Stromal cell of bone marrow (primary cell): ENCODE results near the gene ZNF638.

Experiments used
- DNase-seq: peaks from one replicate; pipeline ENCODE4 v3.0.0-alpha.2; 2012; ENCODE audit warnings: low read depth

ZNF638 gene

DNA sequence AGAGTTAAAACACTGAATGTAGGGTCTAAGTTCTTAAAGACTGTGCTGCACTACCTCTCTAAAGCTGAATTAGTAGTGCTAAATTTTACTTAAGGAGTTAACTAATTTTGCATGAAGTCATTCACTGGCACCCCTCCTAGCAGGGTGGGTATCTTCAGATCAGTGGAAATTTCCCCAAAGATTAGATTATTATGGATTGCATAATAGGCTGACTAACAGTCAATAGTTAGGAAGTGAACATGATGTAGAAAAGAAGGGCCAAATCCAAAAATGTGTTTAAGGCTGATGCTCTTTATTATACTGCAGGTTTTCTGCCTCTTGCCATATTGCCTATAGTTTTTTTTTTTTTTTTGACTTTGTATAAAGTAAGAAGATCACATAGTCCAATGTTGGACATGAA lies 5.2 kb downstream of the ZNF638 start:
- DNase-seq, result peak; percentile 65

DNA sequence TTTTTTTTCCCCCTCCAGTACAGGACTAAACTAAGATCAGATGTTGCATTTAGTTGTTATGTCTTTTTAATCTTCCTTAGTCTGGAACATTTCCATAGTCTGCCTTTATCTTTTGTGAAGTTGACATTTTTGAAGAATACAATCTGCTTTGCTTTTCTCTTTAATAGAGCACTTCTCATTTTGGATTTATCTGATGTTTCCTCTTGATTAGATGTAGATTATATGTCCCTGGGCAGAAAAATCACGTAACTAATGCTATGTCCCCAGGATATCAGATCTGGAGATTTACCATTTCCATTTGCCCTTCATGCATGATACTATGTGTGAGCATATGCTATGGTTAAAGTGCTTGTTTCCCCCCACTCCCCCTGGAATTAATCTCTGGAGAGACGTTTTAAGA lies 6.2 kb downstream of the ZNF638 start:
- no peak for DNase-seq

DNA sequence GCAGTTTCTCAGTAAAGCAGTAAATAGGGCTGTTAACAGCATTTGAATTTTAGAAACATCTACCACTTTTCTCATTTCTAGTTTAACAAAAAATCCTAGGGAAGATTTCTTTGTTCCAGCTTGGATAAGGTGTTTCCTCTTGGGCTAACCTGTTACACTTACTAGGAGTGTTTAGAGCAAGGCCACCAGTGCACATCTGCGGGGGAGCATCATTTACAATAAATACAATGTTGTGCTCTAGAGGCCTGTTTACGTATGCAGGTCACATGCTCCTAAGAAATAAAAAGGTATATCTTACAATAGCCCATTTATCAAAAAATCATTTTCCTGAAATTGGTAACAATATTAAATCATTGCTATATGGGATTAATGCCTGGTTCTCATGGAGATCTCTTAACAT lies 8.1 kb downstream of the ZNF638 start:
- DNase-seq, result no peak

DNA sequence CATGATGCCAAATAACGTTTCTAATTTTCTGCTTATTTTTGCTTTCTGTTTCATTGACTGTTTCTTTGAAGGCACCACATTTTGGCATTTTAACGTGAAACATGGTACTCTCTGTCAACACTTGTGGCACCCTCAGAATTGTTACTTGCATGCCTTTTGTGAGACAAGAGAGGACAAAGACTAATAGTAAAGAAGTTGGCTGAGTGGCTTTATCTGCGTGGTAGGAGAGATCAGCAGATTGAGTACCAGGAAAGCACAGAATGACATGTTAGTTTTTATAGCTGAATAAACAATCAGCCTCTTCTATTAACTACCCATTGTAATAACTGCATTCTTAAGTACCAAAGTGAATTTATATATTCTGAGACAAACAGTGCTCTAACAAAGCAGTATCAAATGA lies 8.6 kb downstream of the ZNF638 start:
- no peak for DNase-seq

DNA sequence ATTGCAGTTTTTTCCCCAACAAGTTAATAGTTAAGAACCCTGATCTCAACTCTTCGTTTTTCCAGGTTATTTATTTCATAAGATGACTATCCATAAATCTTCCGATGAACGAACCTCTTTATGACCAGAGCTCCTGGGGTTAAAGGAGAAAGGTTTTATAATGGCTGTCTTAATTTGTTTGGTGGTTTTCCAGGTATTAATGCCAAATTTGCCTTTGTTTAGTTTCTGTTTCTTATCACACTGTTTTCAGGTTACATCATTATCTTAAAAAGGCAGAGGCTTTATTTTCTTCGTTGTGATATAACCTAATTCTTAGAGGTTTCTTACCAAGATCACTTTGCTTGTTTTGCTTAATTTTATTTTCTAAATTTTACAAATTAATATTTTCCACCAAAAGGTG lies 10.1 kb downstream of the ZNF638 start:
- DNase-seq, result no peak

DNA sequence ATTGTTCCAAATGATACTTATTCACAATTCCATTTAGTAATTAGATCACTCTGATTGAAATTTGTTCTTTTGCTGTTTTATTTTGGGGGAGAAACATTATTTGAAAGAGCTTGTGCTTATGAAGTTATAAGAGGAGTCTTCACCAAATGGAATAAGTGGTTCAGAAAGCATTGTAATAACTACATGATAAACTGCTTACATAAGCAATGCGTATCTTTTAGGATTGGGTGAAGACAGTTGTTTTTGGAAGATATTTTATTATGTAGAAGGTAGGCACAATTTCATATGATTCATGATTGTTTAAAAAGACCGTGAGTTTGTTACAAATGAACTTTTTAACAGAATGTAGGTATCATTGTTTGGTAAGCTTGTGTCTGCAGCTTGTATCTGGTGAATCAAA lies 14.5 kb downstream of the ZNF638 start:
- DNase-seq, result no peak

DNA sequence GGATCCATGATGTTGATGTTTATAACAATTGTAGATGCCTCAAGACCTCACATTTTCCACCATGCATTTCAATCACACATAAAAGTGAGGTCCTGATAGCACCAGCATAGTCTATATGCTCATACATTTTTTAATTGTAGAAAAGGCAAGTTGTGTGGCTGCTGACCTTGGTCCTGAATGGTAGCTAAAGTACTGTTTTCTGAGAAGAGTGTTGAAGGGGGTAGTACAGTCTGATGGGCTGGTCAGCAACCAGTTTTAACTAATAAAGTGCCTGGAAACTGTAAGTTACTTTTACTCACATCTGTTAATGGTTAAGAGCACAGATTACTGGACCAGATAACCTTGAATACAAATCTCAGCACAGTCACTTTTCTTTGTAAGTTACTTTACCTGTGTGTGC lies 15.9 kb downstream of the ZNF638 start:
- no peak for DNase-seq

DNA sequence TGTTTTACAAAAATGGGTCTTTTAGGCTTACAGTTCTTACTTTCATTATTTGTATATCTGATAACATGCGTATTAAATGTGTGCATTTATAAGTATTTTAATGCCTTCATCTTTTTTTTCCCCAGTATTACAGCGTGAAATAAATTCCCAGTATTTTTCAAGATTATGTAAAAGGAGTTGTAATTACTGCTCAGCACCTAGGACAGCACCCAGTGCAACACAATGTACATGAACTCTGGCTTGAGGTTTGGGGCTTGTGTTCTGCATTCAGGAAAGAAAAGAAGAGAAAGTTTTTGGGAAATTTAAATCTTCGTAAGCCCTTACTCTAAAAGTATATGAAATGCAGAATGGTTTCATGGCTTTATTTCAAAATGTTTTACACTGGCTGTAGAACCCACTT lies 16.7 kb downstream of the ZNF638 start:
- peak; percentile 18 for DNase-seq

DNA sequence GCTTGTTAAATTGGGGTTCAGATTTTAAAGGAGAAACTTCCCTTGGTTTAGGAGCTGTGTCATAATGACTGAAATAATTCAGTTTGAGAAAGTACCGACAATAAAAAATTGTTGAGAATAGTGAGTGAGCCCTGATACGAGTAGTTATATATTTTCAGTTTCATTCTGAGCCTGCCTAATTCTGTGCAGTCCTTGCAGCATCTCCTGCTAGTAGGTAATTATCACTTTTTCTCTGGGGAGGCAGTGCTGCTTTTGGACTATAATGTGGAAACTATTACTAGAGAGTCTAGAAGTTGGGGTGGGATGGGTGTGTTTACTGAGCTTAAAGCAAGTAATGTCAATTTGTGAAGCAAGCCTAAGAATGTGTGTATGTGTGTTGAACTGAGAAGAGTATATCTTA lies 21.7 kb downstream of the ZNF638 start:
- no peak for DNase-seq

DNA sequence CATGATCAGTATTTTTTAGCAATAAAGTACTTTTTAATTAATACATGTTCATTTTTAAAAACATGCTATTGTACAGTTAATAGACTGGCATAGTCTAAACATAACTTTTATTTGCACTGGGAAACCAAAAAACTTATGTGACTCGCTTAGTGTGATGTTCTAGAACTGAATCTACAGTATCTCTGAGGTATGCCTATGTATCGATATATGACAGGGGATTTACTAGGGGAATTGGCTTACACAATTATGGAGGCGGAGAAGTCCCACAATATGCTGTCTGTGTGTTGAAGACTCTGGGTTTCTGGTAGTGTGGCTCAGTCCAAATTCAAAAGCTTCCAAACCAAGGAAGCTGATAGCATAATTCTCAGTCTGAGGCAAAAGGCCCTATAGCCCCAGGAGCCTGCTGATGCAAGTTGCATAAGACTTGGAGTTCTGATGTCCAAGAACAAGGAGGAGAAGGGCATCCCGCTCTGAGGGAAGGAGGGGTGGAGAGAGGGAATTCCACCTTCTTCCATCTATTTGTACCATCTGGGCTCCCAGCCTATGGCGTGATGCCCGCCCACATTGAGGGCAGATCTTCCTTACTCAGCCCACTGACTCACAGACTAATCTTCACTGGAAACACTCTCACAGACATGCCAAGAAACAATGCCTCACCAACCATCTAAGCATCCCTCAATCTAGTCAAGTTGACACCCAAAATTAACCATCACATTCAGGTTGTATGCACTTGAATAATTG lies 27.5 kb downstream of the ZNF638 start:
- peak; percentile 74 for DNase-seq

DNA sequence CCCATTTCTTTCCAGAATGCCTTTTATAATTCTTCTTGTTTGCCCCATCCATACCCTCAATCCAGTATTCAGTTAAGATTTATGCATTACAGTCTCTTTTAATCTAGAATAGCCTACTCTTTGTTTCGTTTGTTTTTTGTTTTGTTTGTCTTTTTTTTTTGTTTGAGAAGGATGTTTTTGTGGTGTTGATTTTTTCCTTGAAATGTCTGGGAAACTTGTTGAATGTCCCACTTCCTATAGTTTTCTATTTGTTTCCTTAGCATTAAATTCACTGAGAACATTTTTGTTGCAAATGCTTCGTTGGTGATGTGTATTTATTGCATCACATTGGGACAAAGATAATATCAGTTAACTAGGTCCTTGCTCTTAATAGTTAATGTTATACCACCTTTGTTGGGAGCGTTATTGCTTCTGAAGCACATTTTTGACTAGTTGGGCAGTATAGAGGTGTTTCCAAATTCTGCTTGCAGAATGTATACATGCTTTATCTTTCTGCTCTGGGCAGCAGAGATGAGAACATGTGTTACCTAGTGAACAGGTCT lies 28.9 kb downstream of the ZNF638 start:
- DNase-seq, result no peak

DNA sequence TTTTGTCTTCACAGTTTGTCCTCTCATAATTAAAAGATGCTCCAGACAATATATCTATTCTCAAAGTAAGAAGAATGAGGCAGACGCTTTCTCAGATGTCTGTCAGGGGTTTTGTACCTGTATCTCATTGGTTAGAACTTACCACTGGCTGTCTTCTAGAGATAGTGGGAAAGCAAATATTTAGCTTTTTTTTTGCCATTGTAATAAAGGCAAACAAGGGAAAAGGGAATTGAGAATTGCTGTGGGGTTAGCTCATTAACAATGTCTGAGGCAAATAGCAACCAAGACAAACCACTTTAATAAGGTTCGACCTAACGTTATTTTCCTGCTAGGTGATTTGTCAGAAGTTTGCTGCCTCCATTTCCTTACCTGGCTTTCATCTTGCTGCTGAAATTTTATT lies 30.0 kb downstream of the ZNF638 start:
- DNase-seq, result no peak

DNA sequence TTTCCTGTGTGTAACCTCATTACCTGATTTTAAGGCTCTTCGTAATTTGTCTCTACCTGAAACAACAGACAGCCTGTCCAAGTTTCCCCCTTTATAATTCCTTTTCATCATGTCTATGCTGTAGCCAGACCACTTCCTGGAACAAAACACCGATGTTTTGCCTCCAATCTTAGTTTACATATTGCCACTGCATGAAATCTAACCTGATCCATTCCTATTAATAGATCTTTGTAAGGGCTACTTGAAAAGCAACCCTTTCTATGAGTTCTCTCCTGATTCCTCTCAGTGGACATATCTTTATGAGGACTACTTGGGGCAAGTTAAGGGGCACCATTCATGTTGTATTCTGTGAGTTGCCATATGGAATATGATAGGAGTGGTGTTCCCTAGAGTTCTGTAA lies 30.9 kb downstream of the ZNF638 start:
- no peak for DNase-seq

DNA sequence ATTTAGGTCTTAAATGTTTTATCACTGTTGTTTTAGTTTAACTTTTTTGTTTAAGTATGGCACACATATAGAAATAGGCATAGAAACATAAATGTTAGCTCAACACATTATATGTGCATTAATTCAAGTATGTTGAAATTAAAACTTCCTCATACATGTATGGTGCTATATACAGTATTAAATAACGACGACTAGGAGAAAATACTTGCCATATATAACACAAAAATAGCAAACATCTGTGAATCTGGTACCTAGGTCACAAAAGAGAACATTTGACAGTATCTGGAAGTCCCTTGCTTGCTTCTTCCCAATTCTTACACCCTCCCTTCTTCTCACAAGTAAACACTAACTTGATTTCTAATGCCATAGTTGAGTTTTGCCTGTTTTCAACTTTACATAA lies 38.4 kb downstream of the ZNF638 start:
- no peak for DNase-seq

DNA sequence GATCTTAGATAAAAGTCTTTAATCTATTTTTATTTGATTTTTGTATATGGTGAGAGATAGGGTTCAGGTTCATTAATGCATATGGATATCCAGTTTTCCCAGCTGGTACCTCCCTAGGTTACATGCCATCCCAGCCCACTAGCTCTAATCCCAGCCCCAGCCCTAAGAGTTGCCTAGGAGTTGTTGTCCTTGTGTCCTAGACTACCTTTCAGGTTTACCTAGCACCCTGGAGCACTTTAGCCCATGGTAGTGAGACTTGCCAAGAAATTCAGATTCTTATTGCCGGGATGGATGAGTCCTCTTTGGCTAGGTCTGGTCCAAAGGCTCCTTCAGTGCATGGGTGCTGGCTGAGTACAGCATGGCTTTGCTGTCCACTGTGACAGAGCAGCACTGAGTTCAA lies 40.5 kb downstream of the ZNF638 start:
- DNase-seq, result no peak

DNA sequence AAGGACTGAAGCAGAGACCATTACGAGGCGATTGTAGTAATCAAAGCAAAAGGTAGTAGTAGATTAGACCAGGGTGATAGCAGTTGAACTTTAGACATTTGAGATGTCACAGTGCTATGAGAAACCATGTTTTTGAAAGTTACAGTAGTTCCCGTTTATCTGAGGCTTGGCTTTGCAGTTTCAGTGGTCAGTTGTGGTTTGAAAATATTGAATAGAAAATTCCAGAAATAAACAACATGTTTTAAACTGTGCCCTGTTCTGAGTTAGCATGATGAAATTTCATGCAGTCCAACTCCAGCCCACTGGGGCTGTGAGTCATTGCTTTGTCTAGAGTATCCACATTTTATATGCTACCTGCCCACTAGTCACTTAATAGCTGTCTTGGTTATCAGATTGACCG lies 47.5 kb downstream of the ZNF638 start:
- DNase-seq, result peak; percentile 50

DNA sequence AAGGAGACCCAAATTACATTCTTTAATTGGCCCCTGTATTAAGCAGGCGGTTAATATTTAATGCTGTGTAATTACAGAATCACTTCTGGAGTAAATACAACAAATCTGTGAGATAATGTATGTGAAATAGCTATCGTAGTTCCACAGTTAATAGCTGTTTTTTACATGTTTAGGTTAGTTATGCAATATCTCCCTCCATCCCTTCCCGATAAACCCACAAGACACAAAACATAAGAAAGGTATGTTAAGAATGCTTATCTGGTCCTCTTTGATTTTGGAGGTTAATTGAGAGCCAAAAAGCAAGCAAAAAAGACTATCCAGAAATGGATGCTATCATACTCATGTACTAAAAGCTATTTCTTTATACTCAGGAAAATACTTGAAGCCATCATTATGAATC lies 49.1 kb downstream of the ZNF638 start:
- no peak for DNase-seq

DNA sequence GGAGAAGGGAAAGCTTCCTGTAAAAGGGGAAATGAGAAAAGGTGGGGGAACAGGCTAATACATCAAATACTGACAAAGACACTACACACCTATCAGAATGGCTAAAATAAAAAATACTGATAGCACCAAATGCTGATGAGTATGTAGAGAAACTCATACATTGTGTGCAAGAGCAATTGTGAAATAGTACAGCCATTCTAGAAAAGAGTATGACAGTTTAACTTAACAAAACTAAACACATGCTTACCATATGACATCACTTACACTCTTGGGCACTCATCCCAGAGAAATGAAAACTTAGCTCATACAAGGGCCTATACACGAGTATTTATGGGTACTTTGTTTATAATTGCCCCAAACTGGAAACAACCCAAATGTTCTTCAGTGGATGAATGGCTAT lies 53.4 kb downstream of the ZNF638 start:
- peak; percentile 61 for DNase-seq

DNA sequence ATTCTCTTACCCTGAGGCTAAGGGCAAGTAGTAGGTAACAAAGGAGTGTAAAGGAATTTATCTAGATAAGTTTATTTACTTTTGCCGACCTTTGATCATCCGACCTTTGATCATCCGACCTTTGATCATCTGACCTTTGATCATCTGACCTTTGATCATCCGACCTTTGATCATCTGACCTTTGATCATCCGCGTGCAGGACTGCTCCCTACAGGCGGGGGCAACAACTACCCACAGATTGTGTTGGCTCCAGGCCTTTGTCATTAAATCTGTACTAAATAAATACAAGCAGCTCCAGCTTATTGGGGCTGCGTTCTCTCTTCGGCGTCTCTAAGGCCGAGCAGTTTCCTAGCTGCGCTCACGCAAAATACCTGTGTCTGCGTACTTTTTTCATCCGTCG lies 56.6 kb downstream of the ZNF638 start:
- DNase-seq, result no peak

DNA sequence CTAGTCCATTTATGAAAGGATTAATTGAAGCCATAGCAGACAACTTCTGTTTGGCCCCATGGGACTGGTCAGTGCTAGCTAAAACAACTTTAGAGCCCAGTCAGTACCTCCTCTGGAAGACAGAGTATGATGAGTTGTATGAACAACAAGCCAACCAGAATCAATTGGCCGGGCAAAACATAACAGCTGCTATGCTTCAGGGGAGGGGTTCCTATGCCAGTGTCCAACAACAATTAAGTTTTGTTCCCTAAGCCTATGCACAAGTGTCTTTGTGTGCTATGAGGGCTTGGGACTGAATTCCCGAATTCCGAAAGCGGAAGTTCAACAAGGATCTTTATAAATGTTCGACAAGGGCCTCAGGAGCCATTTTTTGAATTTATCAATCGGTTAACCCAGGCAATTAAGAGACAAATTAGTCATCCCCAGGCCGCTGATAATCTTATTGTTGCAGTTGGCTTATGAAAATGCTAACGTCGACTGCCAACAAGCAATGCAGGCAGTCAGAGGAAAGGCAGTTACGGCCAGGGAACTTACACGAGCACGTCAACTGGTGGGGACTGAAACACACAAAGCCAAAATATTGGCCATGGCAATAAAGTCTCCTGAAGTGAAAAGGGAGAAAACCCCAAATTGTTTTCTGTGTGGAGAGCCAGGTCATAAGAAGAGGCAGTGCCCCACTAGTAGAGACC lies 57.9 kb downstream of the ZNF638 start:
- no peak for DNase-seq

DNA sequence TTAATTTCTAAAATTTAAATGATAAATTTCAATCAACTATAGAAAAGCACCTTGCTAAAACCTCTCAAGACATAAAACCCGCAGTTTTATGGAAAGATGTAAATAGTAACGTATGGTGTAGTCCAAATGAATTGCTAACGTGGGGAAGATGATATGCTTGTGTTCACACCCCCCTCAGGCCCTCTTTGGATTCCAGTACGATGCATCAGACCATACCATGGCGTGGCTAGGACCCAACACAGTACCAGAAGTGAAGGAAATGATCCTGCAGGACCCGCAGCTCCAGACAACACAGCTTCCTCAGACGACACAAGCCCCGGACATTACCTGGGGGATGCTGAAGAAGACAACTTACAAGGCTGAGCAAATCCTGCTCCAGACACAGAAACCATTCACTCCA lies 61.6 kb downstream of the ZNF638 start:
- DNase-seq, result no peak

DNA sequence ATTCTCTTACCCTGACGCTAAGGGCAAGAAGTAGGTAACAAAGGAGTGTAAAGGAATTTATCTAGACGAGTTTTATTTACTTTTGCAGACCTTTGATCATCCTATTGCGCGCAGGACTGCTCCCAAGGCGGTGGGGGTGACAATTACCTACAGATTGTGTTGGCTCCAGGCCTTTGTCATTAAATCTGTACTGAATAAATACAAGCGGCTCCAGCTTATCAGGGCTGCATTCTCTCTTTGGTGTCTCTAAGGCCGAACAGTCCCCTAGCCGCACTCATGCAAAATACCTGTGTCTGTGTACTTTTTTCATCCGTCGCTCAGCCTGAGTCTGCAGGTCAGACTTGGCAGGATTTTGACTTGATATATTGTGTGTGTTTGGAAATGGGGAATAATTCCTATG lies 63.9 kb downstream of the ZNF638 start:
- DNase-seq, result no peak

DNA sequence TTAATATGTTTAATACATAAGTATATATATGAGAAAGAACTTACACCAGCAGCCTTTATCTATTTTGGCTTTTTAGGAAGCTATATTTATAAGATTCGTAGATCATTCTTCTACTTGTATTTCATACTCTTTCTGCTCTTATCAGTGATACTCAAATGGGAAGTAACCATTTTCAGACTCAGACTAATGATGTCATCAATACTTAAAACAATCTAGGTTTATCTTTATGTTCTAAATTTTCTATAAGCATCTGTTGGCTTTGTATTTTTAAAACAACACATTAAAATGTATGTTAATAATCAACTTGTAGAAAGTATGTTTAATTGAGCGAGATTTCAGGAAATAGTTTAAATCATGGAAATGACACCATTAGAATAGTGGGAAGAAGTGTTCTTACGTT lies 70.8 kb downstream of the ZNF638 start:
- no peak for DNase-seq

DNA sequence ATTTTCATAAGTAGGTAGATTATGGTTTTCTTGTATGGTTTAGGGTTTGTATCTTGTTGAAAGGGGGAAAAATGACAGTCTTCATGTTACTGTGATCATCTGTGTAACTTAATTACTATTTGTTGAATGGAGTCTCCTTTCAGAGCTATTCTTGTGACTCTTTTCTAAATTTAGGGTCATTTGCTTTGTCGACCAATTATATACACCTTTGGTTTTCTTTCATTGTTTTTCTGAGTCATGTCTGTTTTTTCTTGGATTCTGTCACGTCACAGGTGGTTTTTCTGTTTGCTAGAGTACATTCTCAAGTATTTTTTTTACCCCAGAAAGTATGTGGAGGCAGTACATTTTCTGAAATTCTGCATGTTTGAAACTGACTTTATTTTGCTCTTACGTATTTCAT lies 78.0 kb downstream of the ZNF638 start:
- no peak for DNase-seq
